Liver (tissue), 9 donors: ENCODE measurements around the gene PRKN. TPM values are rescaled to one million over a fixed set of nuclear protein-coding genes. Genes with fewer than 3 reads are reported as not detected.

Experiments used
- DNase-seq: peaks from one replicate; pipeline ENCODE4 v3.0.0-alpha.2; 2017; ENCODE audit warnings: low spot score
- H3K27ac ChIP-seq, 2 donors: one replicate each; pipeline ENCODE4 v1.7.0; 2013; ENCODE audit warnings: inconsistent platforms in 2 of 2, low read length in 2 of 2, control low read depth in 1 of 2, low read depth in 1 of 2, mild to moderate bottlenecking in 1 of 2
- H3K27me3 ChIP-seq, 4 donors: one replicate each; pipeline versions ENCODE4 v1.6.1 to v1.7.0; 2013; ENCODE audit warnings: low read length in 3 of 4, inconsistent platforms in 1 of 4, mild to moderate bottlenecking in 1 of 4, moderate library complexity in 1 of 4; ENCODE audit not compliant: control insufficient read depth in 4 of 4, insufficient read depth in 4 of 4
- H3K36me3 ChIP-seq, 4 donors: one replicate each; pipeline versions ENCODE4 v1.6.1 to v1.7.0; 2013; ENCODE audit warnings: low read length in 3 of 4, mild to moderate bottlenecking in 3 of 4, low read depth in 1 of 4, moderate library complexity in 1 of 4; ENCODE audit not compliant: control insufficient read depth in 4 of 4, insufficient read depth in 3 of 4
- H3K4me1 ChIP-seq, 4 donors: one replicate each; pipeline versions ENCODE4 v1.6.1 to v1.7.0; 2013; ENCODE audit warnings: low read length in 3 of 4, mild to moderate bottlenecking in 3 of 4, moderate library complexity in 1 of 4; ENCODE audit not compliant: control insufficient read depth in 4 of 4, insufficient read depth in 4 of 4
- H3K4me3 ChIP-seq, 3 donors: one replicate each; pipeline versions ENCODE4 v1.6.1 to v1.7.0; 2013; ENCODE audit warnings: low read length in 3 of 3, control low read depth in 1 of 3, low read depth in 1 of 3, mild to moderate bottlenecking in 1 of 3
- H3K9ac ChIP-seq, 2 donors: one replicate each; pipeline ENCODE4 v1.7.0; 2013; ENCODE audit warnings: low read length in 2 of 2, mild to moderate bottlenecking in 2 of 2, moderate library complexity in 2 of 2, control low read depth in 1 of 2, low read depth in 1 of 2
- H3K9me3 ChIP-seq, 4 donors: one replicate each; pipeline versions ENCODE4 v1.6.1 to v1.7.0; 2013; ENCODE audit warnings: low read length in 3 of 4; ENCODE audit not compliant: control insufficient read depth in 4 of 4
- EGR1 ChIP-seq, 2 donors: IDR thresholded peaks; 2 replicates each; pipeline ENCODE4 v1.6.1; 2016 to 2018; ENCODE audit warnings: antibody characterized with exemption in 2 of 2, low read depth in 2 of 2
- FOXA1 ChIP-seq: IDR thresholded peaks from 2 replicates; pipeline ENCODE4 v1.6.1; 2016; ENCODE audit warnings: antibody characterized with exemption
- FOXA2 ChIP-seq: IDR thresholded peaks from 2 replicates; pipeline ENCODE4 v1.6.1; 2016; ENCODE audit warnings: antibody characterized with exemption
- HNF4A ChIP-seq, 2 donors: conservative IDR thresholded peaks; 2 replicates each; pipeline ENCODE4 v1.6.1; 2016; ENCODE audit warnings: antibody characterized with exemption in 2 of 2, mild to moderate bottlenecking in 2 of 2
- HNF4G ChIP-seq: IDR thresholded peaks from 2 replicates; pipeline ENCODE4 v1.6.1; 2016; ENCODE audit warnings: antibody characterized with exemption
- JUND ChIP-seq, 2 donors: IDR thresholded peaks; 2 replicates each; pipeline ENCODE4 v1.6.1; 2016; ENCODE audit warnings: antibody characterized with exemption in 2 of 2
- RAD21 ChIP-seq, 2 donors: IDR thresholded peaks; 2 replicates each; pipeline ENCODE4 v1.6.1; 2016; ENCODE audit warnings: antibody characterized with exemption in 2 of 2, mild to moderate bottlenecking in 2 of 2
- RXRA ChIP-seq, 2 donors: IDR thresholded peaks; 2 replicates each; pipeline ENCODE4 v1.6.1; 2017 to 2018; ENCODE audit warnings: antibody characterized with exemption in 2 of 2, mild to moderate bottlenecking in 1 of 2
- SP1 ChIP-seq: IDR thresholded peaks from 2 replicates; pipeline ENCODE4 v1.6.1; 2018; ENCODE audit warnings: antibody characterized with exemption, mild to moderate bottlenecking
- TAF1 ChIP-seq: conservative IDR thresholded peaks from 2 replicates; pipeline ENCODE4 v1.6.1; 2016; ENCODE audit warnings: antibody characterized with exemption, mild to moderate bottlenecking
- YY1 ChIP-seq: IDR thresholded peaks from 2 replicates; pipeline ENCODE4 v1.6.1; 2016; ENCODE audit warnings: antibody characterized with exemption, mild to moderate bottlenecking
- WGBS: extraction: QIAGEN DNeasy Blood & Tissue Kit; methylation state at CpG from one replicate; pipeline ENCODE4 v1.1.7; 2013; 5-methylcytosine and 5-hydroxymethylcytosine counted together
- polyA plus RNA-seq, 2 donors: library from polyadenylated mRNA; stranded (reverse) in 1 of 2; unstranded in 1 of 2; fragments of 200-250 nt in 1 of 2; fragments of >200 nt in 1 of 2; fragmentation: Nextera tagmentation in 1 of 2; extraction: Ambion mirVana in 1 of 2; gene quantifications; one replicate each; pipeline versions ENCODE4 v1.2.1 to v1.2.3, GENCODE V29; 2013 to 2015
- total RNA-seq, 2 donors: library from RNA; depleted of rRNA; stranded (reverse); fragments of >200 nt; gene quantifications; one replicate each; pipeline ENCODE4 v1.2.3, GENCODE V29; 2014
- TF ChIP-seq, protein P1 (sequence below): IDR thresholded peaks from 2 replicates; pipeline ENCODE4 v1.6.1; 2016; ENCODE audit warnings: antibody characterized with exemption
- TF ChIP-seq, protein P2 (sequence below): IDR thresholded peaks from 2 replicates; pipeline ENCODE4 v1.6.1; 2016; ENCODE audit warnings: antibody characterized with exemption, mild to moderate bottlenecking
- TF ChIP-seq, protein P3 (sequence below): fragments of 150-350 bp; IDR thresholded peaks from 2 replicates; pipeline ENCODE4 v1.5.1; 2017; ENCODE audit warnings: improper control_type of control experiment, low read depth, low read length; ENCODE audit not compliant: missing input control
- donor health status: healthy.
- donor health status: healthy.
- donor health status: healthy.
- donor health status: healthy.
- donor health status: healthy.

PRKN gene
- total and polyA plus RNA-seq, 4 donors, result 0.47 to 4.1 (median 3.2) TPM

DNA sequence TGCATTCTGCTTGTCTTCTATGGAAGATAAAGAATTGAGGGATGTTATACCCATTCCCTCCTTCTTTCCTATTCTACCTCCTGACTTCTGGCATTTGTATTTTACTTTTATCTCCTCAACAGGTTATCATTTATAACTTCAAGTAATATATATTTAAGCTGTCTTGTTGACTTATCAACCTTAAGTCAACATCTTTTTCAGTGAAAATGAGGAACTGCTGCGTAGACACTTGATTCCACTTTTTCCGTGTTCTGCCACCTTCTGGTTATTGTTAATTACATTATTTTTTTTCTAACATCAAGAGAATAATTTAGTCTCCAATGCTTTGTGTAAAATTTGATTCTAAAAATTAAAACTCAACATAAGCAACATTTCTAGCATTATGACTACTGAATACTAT lies 107.5 kb downstream of the PRKN start:
- DNase-seq, result no peak
- TF ChIP-seq HNF4A (conservative IDR thresholded peaks at IDR 0.05) (no peak), JUND (IDR thresholded peaks at IDR 0.05) (no peak), TAF1 (no peak), EGR1 (IDR thresholded peaks at IDR 0.05; ENCODE audit: low read depth in 2 of 2) (no peak), YY1 (no peak), RAD21 (IDR thresholded peaks at IDR 0.05) (no peak), RXRA (IDR thresholded peaks at IDR 0.05) (no peak)
- TF ChIP-seq, protein P1, sequence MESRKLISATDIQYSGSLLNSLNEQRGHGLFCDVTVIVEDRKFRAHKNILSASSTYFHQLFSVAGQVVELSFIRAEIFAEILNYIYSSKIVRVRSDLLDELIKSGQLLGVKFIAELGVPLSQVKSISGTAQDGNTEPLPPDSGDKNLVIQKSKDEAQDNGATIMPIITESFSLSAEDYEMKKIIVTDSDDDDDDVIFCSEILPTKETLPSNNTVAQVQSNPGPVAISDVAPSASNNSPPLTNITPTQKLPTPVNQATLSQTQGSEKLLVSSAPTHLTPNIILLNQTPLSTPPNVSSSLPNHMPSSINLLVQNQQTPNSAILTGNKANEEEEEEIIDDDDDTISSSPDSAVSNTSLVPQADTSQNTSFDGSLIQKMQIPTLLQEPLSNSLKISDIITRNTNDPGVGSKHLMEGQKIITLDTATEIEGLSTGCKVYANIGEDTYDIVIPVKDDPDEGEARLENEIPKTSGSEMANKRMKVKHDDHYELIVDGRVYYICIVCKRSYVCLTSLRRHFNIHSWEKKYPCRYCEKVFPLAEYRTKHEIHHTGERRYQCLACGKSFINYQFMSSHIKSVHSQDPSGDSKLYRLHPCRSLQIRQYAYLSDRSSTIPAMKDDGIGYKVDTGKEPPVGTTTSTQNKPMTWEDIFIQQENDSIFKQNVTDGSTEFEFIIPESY, result no peak
- no peak overlapping the region for H3K27ac ChIP-seq
- no peak overlapping the region for H3K9ac ChIP-seq
- H3K36me3 ChIP-seq, result no peaks in the 10 kb centered on the region
- H3K4me3 ChIP-seq, result no peak overlapping the region
- no peaks in the 10 kb centered on the region for H3K4me1 ChIP-seq
- 88% methylated on average over 2 of the region's 2 CpGs for WGBS
- H3K27me3 ChIP-seq, result no peaks in the 10 kb centered on the region
- no peaks in the 10 kb centered on the region for H3K9me3 ChIP-seq

DNA sequence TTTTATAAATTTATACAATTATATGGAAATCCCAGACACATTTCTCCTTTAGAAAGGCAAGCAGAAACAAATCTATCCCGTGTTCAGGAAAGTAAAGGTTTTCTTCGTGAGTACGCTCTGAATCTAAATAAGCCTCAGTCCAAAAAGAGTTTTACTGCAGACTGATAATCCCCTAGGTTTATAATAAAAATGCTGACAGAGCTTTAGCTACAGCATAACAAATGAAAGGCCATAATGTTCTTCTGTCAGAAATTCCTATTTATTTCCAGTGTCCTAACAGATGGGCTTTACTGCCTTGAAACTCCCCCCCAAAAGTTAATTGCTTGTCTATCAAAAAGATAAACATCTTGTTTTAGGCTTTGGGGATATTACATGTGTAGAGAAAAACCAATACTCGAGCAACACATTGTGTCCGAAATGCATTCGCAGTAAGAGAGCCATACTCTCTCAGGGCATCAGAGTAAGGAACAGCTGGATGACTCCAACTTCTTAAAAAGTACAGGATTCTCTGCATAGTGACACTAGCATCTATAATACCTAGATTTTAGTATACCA lies 109.0 kb downstream of the PRKN start:
- no peaks in the 10 kb centered on the region for H3K4me1 ChIP-seq
- no peak overlapping the region for H3K9ac ChIP-seq
- no peak for DNase-seq
- no peak for TF ChIP-seq RAD21 (IDR thresholded peaks at IDR 0.05)
- no peak for TF ChIP-seq FOXA1
- TF ChIP-seq SP1, result no peak
- TF ChIP-seq FOXA2, result no peak
- TF ChIP-seq JUND (IDR thresholded peaks at IDR 0.05), result no peak
- TF ChIP-seq HNF4G, result no peak
- TF ChIP-seq YY1, result no peak
- TF ChIP-seq, protein P2, sequence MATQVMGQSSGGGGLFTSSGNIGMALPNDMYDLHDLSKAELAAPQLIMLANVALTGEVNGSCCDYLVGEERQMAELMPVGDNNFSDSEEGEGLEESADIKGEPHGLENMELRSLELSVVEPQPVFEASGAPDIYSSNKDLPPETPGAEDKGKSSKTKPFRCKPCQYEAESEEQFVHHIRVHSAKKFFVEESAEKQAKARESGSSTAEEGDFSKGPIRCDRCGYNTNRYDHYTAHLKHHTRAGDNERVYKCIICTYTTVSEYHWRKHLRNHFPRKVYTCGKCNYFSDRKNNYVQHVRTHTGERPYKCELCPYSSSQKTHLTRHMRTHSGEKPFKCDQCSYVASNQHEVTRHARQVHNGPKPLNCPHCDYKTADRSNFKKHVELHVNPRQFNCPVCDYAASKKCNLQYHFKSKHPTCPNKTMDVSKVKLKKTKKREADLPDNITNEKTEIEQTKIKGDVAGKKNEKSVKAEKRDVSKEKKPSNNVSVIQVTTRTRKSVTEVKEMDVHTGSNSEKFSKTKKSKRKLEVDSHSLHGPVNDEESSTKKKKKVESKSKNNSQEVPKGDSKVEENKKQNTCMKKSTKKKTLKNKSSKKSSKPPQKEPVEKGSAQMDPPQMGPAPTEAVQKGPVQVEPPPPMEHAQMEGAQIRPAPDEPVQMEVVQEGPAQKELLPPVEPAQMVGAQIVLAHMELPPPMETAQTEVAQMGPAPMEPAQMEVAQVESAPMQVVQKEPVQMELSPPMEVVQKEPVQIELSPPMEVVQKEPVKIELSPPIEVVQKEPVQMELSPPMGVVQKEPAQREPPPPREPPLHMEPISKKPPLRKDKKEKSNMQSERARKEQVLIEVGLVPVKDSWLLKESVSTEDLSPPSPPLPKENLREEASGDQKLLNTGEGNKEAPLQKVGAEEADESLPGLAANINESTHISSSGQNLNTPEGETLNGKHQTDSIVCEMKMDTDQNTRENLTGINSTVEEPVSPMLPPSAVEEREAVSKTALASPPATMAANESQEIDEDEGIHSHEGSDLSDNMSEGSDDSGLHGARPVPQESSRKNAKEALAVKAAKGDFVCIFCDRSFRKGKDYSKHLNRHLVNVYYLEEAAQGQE, result no peak
- TF ChIP-seq, protein P3, sequence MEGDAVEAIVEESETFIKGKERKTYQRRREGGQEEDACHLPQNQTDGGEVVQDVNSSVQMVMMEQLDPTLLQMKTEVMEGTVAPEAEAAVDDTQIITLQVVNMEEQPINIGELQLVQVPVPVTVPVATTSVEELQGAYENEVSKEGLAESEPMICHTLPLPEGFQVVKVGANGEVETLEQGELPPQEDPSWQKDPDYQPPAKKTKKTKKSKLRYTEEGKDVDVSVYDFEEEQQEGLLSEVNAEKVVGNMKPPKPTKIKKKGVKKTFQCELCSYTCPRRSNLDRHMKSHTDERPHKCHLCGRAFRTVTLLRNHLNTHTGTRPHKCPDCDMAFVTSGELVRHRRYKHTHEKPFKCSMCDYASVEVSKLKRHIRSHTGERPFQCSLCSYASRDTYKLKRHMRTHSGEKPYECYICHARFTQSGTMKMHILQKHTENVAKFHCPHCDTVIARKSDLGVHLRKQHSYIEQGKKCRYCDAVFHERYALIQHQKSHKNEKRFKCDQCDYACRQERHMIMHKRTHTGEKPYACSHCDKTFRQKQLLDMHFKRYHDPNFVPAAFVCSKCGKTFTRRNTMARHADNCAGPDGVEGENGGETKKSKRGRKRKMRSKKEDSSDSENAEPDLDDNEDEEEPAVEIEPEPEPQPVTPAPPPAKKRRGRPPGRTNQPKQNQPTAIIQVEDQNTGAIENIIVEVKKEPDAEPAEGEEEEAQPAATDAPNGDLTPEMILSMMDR, result no peak
- H3K4me3 ChIP-seq, result no peak overlapping the region
- no peaks in the 10 kb centered on the region for H3K36me3 ChIP-seq
- H3K9me3 ChIP-seq, result no peaks in the 10 kb centered on the region
- 93% methylated on average over 6 of the region's 6 CpGs for WGBS
- H3K27ac ChIP-seq, result no peak overlapping the region
- no peaks in the 10 kb centered on the region for H3K27me3 ChIP-seq
